Liver (tissue), 9 donors: ENCODE measurements around the gene MIDN. TPM values are rescaled to one million over a fixed set of nuclear protein-coding genes. Genes with fewer than 3 reads are reported as not detected.

ENCODE experiments used
- DNase-seq: peaks from one replicate; pipeline ENCODE4 v3.0.0-alpha.2; 2017; ENCODE audit warnings: low spot score
- H3K27ac ChIP-seq, 2 donors: one replicate each; pipeline ENCODE4 v1.7.0; 2013; ENCODE audit warnings: inconsistent platforms in 2 of 2, low read length in 2 of 2, control low read depth in 1 of 2, low read depth in 1 of 2, mild to moderate bottlenecking in 1 of 2
- H3K27me3 ChIP-seq, 4 donors: one replicate each; pipeline versions ENCODE4 v1.6.1 to v1.7.0; 2013; ENCODE audit warnings: low read length in 3 of 4, inconsistent platforms in 1 of 4, mild to moderate bottlenecking in 1 of 4, moderate library complexity in 1 of 4; ENCODE audit not compliant: control insufficient read depth in 4 of 4, insufficient read depth in 4 of 4
- H3K36me3 ChIP-seq, 4 donors: one replicate each; pipeline versions ENCODE4 v1.6.1 to v1.7.0; 2013; ENCODE audit warnings: low read length in 3 of 4, mild to moderate bottlenecking in 3 of 4, low read depth in 1 of 4, moderate library complexity in 1 of 4; ENCODE audit not compliant: control insufficient read depth in 4 of 4, insufficient read depth in 3 of 4
- H3K4me1 ChIP-seq, 4 donors: one replicate each; pipeline versions ENCODE4 v1.6.1 to v1.7.0; 2013; ENCODE audit warnings: low read length in 3 of 4, mild to moderate bottlenecking in 3 of 4, moderate library complexity in 1 of 4; ENCODE audit not compliant: control insufficient read depth in 4 of 4, insufficient read depth in 4 of 4
- H3K4me3 ChIP-seq, 3 donors: one replicate each; pipeline versions ENCODE4 v1.6.1 to v1.7.0; 2013; ENCODE audit warnings: low read length in 3 of 3, control low read depth in 1 of 3, low read depth in 1 of 3, mild to moderate bottlenecking in 1 of 3
- H3K9ac ChIP-seq, 2 donors: one replicate each; pipeline ENCODE4 v1.7.0; 2013; ENCODE audit warnings: low read length in 2 of 2, mild to moderate bottlenecking in 2 of 2, moderate library complexity in 2 of 2, control low read depth in 1 of 2, low read depth in 1 of 2
- H3K9me3 ChIP-seq, 4 donors: one replicate each; pipeline versions ENCODE4 v1.6.1 to v1.7.0; 2013; ENCODE audit warnings: low read length in 3 of 4; ENCODE audit not compliant: control insufficient read depth in 4 of 4
- FOXA1 ChIP-seq: IDR thresholded peaks from 2 replicates; pipeline ENCODE4 v1.6.1; 2016; ENCODE audit warnings: antibody characterized with exemption
- FOXA2 ChIP-seq: IDR thresholded peaks from 2 replicates; pipeline ENCODE4 v1.6.1; 2016; ENCODE audit warnings: antibody characterized with exemption
- GABPA ChIP-seq, 2 donors: IDR thresholded peaks in 1 of 2; conservative IDR thresholded peaks in 1 of 2; 2 replicates each; pipeline ENCODE4 v1.6.1; 2016; ENCODE audit warnings: antibody characterized with exemption in 2 of 2, mild to moderate bottlenecking in 1 of 2, moderate library complexity in 1 of 2
- HNF4G ChIP-seq: IDR thresholded peaks from 2 replicates; pipeline ENCODE4 v1.6.1; 2016; ENCODE audit warnings: antibody characterized with exemption
- JUND ChIP-seq, 2 donors: IDR thresholded peaks; 2 replicates each; pipeline ENCODE4 v1.6.1; 2016; ENCODE audit warnings: antibody characterized with exemption in 2 of 2
- MAX ChIP-seq: IDR thresholded peaks from 2 replicates; pipeline ENCODE4 v1.6.1; 2016; ENCODE audit warnings: antibody characterized with exemption
- NR2F2 ChIP-seq: IDR thresholded peaks from 2 replicates; pipeline ENCODE4 v1.6.1; 2016; ENCODE audit warnings: antibody characterized with exemption
- REST ChIP-seq: IDR thresholded peaks from 2 replicates; pipeline ENCODE4 v1.6.1; 2016; ENCODE audit warnings: antibody characterized with exemption, mild to moderate bottlenecking
- RXRA ChIP-seq, 2 donors: IDR thresholded peaks; 2 replicates each; pipeline ENCODE4 v1.6.1; 2017 to 2018; ENCODE audit warnings: antibody characterized with exemption in 2 of 2, mild to moderate bottlenecking in 1 of 2
- SP1 ChIP-seq: IDR thresholded peaks from 2 replicates; pipeline ENCODE4 v1.6.1; 2018; ENCODE audit warnings: antibody characterized with exemption, mild to moderate bottlenecking
- ZBTB33 ChIP-seq: IDR thresholded peaks from 2 replicates; pipeline ENCODE4 v1.6.1; 2016; ENCODE audit warnings: antibody characterized with exemption
- whole genome bisulfite sequencing: extraction: QIAGEN DNeasy Blood & Tissue Kit; methylation state at CpG from one replicate; pipeline ENCODE4 v1.1.7; 2013; 5-methylcytosine and 5-hydroxymethylcytosine counted together
- polyA plus RNA-seq, 2 donors: library from polyadenylated mRNA; stranded (reverse) in 1 of 2; unstranded in 1 of 2; fragments of 200-250 nt in 1 of 2; fragments of >200 nt in 1 of 2; fragmentation: Nextera tagmentation in 1 of 2; extraction: Ambion mirVana in 1 of 2; gene quantifications; one replicate each; pipeline versions ENCODE4 v1.2.1 to v1.2.3, GENCODE V29; 2013 to 2015
- total RNA-seq, 2 donors: library from RNA; depleted of rRNA; stranded (reverse); fragments of >200 nt; gene quantifications; one replicate each; pipeline ENCODE4 v1.2.3, GENCODE V29; 2014
- donor health status: healthy.
- donor health status: healthy.
- donor health status: healthy.
- donor health status: healthy.
- donor health status: healthy.

MIDN gene
- total and polyA plus RNA-seq, 4 donors: 2.9 to 22.9 (median 11.8) TPM

- H3K9ac ChIP-seq: no peak overlapping the region
- no peaks in the 10 kb centered on the region for H3K9me3 ChIP-seq
- peaks cover 0 to 5% (median 3%) of the 10 kb centered on the region in 4 donors for H3K4me1 ChIP-seq
- 94% methylated on average over 16 of the region's 16 CpGs for WGBS
- H3K4me3 ChIP-seq: no peak overlapping the region
- no peak for DNase-seq
- H3K27ac ChIP-seq: no peak overlapping the region
- peaks cover 0 to 33% (median 14%) of the 10 kb centered on the region in 4 donors for H3K36me3 ChIP-seq
- no peaks in the 10 kb centered on the region for H3K27me3 ChIP-seq
- no peak for TF ChIP-seq SP1
- no peak for TF ChIP-seq NR2F2
- no peak for TF ChIP-seq FOXA2
- TF ChIP-seq GABPA (IDR thresholded peaks at IDR 0.05 in 1 of 2, conservative IDR thresholded peaks at IDR 0.05 in 1 of 2): no peak
- TF ChIP-seq HNF4G: no peak
- no peak for TF ChIP-seq ZBTB33
- TF ChIP-seq RXRA (IDR thresholded peaks at IDR 0.05): no peak
These were observed 23.5 kb upstream of the MIDN start for GRCh38 chr19:1224847-1225246.

- peaks cover 0 to 29% (median 13%) of the 10 kb centered on the region in 4 donors for H3K36me3 ChIP-seq
- WGBS: 91% methylated on average over 29 of the region's 29 CpGs
- DNase-seq: no peak
These were observed 22.8 kb upstream of the MIDN start for GRCh38 chr19:1225440-1226226.

GRCh38 chr19:1226227-1226518 lies 22.2 kb upstream of the MIDN start:
- H3K27ac ChIP-seq: no peak overlapping the region
- H3K4me3 ChIP-seq: no peak overlapping the region
- H3K27me3 ChIP-seq: no peaks in the 10 kb centered on the region
- WGBS: 97% methylated on average over 11 of the region's 11 CpGs
- H3K4me1 ChIP-seq: peaks cover 0 to 5% (median 3%) of the 10 kb centered on the region in 4 donors
- DNase-seq: no peak
- TF ChIP-seq MAX (no peak), RXRA (IDR thresholded peaks at IDR 0.05) (no peak), GABPA (IDR thresholded peaks at IDR 0.05 in 1 of 2, conservative IDR thresholded peaks at IDR 0.05 in 1 of 2) (no peak), REST (no peak), NR2F2 (no peak), ZBTB33 (no peak), FOXA2 (no peak), SP1 (no peak), FOXA1 (no peak)
- H3K9ac ChIP-seq: no peak overlapping the region
- H3K36me3 ChIP-seq: peaks cover 0 to 25% (median 8%) of the 10 kb centered on the region in 4 donors
- H3K9me3 ChIP-seq: no peaks in the 10 kb centered on the region

More at GRCh38 chr19:1225440-1226226, 22.8 kb upstream of the MIDN start:
- no peak for TF ChIP-seq JUND (IDR thresholded peaks at IDR 0.05)
- no peak for TF ChIP-seq FOXA2
- no peaks in the 10 kb centered on the region for H3K9me3 ChIP-seq
- no peaks in the 10 kb centered on the region for H3K27me3 ChIP-seq
- no peak overlapping the region for H3K9ac ChIP-seq
- no peak overlapping the region for H3K4me3 ChIP-seq
- no peak overlapping the region for H3K27ac ChIP-seq
- peaks cover 0 to 5% (median 3%) of the 10 kb centered on the region in 4 donors for H3K4me1 ChIP-seq
